Dermis blood vessel endothelial cell (primary cell): ENCODE measurements around the gene ICAM2. TPM values are rescaled to one million over a fixed set of nuclear protein-coding genes. Genes with fewer than 3 reads are reported as not detected.
"Not testable (repeated sequence)": the region's sequence is repeated elsewhere in the genome, so short reads cannot be mapped to it uniquely, and the experiment has no call there.

Experiments
- DNase-seq: peaks from one replicate; pipeline ENCODE4 v3.0.0; 2010
- total RNA-seq: library from RNA; depleted of rRNA; stranded (reverse); fragments of >200 nt; gene quantifications from 2 replicates; pipeline ENCODE4 v1.2.3, GENCODE V29; 2014

ICAM2 gene
- total RNA-seq, 1 donor from 2014 or later, result 748 TPM

DNA sequence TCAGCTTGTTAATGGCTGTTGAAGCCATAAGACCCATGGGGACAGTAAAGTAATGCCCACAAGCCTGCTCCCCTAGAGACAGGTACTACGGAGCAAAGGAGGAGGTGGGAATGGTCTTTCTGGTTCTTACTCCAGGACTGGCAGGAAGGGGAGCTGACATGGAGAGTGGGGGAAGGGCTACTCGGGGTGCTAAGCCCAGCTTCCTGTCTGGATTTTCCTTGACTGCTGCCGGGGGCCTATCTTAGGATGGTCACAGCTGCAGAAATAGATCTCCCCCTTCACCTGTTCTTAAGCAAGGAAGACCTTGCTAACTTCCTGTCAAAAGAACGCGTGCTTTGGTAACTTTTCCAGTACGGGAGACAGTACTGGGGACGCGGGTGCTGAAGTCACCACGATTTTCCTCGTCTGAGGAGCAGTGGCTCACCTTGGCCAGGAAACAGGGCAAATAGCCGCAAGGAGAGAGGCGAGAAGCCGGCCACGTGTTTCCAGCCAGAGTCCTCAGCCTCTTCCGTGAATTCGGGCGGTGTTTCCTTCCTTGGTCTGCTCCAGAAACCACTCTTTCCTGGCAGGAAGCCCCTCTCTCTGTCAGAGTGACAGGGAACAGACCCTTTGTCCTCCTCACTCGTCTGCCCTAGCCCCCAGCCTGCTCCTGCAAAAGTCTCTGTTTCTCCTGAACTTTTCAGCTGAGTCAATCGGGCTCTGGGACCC, 22.9 kb downstream of the ICAM2 start:
- DNase-seq, result peak; percentile 64

DNA sequence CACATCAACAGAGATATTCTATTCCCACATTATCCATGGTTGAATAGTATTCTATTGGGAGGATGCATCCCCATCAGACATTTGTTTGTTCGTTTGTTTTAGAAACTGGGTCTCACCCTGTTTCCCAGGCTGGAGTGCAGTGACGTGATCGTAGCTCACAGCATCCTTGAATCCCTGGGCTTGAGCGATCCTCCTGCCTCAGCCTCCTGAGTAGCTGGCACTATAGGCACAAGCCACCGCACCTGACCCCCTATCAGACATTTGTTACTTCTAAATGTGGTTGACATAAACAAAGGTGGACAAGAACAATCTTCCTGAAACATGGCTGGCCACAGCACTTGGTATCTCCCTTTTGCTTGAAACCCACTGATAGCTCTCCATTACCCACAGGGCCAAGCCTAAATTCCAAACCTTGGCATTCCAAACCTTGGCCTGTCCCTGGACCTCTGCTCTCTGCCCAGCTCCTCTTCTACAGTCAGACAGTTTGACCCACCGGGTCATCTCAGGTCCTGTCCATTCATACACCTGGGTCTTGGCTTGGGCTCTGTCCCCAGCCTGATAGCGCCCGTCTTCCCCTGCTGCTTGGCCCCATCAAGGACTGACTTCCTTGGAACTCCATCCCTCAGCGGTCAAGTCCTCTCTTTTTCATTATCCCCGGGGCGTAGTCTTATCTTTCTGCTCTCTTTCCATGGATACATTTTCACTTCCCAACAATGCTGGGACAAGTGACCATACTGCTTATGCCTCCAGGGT, 23.8 kb downstream of the ICAM2 start:
- no peak for DNase-seq

DNA sequence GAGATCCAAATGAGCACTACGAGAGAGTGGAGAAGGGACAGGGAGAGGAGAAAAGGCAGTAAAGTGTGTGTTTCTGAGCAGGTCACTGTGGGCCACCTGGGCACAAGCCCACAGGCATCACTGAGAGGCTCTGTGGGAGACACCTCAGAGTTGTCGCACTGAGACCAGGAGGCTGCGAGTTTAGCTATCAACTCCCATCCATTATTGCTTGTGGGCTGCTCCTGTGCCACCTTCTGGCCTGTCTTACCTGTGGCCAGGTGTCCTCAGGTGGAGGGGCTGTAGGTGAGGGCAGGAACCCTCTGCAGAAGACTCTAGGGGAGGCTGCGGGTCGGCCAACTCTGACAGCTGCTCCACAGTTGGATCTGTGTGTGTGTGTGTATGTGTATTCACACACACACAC, 24.8 kb downstream of the ICAM2 start:
- DNase-seq, result no peak

DNA sequence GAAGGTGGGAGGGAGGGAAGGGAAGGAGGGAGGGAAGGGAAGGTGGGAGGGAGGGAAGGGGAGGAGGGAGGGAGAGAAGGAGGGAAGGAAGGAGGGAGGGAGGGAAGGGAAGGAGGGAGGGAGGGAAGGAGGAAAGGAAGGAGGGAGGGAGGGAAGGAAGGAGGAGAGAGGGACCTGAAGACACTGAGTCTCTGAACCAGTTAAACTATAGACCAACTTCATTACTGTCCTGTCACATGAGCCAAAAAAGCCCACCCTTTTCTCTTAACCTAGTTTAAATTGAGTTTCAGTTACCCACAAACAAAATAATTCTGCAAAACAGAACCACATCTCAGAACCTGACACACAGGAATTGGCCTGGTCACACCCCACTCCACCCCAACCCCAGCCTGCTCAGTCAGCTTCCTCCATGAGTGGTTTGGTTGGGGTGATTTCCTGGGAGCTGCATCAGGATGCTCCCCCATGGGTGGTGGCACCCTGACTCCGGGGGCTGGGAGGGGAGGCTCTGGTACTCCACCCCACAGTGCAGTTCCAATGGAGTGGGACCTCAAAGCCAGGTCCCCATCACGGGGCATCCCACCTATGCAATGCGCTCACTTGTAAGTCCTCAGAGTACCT, 27.0 kb downstream of the ICAM2 start:
- DNase-seq, result no peak

DNA sequence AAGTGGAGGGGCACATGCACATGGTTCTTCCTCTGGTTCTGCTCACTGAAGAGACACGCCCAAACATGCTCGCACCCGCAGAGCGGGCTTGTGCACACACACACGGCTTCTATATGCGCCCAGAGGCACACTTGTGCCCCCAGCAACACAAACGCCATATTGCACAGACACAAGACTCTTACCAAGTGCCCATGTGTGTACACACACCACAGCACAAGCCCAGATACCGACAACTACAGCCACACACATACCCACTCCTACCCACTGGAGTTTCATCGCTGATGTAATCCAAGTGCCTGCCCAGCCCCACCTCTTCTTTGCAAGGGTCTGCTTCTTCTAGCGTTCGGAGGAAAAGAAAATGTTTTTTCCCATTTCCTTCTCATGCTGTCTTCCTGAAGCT, 28.8 kb downstream of the ICAM2 start:
- no peak for DNase-seq

DNA sequence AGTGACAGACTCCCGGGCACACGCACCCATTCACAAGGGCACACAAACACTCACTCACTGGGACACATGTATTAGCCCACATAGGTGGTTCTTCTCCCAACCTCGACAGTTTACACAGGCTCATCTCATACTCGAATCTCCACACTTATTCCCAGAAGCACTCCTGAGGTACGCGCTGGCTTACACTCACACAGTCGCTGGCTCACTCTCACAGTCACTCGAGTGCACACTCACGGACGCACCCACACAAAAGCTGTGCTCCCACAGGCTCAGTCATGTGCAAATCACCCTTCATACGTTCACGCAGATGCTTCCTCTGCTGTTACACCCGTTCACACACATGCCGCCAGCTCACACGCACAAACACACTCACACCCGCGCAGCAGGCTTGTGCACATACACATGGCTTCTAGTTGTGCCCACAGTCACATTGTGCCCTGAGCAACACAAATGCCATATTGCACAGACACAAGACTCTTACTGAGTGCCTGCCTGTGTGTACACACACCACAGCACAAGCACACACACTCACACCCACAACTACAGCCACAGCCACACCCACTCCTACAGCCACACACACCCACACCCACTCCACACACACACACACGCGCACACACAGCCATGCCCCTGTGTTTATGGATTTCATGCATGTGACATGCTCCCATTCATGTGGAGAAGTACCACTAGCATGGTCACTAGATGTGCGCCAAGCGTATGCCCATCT, 30.6 kb downstream of the ICAM2 start:
- DNase-seq, result no peak

DNA sequence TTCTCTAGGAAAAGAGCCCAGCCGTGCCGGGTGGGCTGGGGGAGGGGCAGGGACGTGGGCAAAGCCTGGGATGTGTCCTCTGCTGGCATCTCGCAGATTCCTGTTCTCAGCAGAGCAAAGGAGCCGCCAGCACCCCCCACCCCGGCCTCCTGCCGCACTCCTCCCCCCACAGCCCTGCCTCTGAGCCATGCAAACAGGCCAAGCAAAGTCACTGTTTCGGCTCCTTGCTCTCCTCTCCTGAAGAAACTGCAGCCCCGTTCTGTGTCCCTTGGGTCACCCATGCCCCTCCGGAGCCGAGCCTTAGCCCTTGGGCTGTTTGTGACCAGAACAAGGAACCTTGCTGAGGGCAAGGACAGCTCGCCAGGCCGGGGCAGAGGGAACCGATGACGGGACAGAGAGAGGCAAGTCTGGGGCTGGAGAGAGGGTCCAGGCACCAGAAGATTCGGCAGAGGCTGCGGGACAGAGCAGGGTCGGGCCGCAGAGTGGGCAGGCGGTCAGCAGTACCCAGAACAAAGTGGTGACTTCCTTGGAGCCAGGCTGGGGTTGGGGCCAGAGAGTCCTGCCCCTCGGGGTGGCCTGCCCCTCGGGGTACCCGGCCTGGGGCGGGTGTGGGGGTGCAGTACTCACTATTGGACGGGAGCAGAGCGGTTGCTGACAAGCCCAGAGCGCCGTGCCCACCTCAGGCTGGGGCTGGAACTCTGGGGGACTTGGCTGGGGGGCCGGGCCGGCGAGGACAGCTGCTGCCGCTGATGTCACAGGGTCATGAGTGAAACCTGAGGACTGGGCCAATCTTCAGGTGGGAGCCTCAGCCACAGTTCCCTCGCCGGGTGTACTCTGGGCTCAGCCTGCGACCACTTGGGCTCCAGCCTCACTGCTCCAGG, 31.5 kb downstream of the ICAM2 start:
- no peak for DNase-seq

DNA sequence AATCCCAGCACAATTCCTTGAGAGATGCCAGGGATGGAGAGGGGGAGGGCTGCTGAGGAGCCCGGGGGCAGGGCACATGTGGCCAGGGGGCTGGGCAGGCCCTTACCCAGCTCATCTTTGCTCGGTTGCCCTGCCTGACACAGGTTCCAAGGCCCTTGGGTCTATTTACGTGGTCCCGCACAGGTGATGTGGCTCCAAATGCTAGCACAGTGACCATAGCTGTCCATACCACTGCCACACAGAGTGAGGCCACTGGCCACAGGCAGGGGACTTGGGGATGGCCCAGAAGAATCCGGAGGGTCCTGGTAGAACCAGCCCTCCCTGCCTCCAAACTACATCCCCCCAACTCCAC, 32.3 kb downstream of the ICAM2 start:
- DNase-seq, result no peak

DNA sequence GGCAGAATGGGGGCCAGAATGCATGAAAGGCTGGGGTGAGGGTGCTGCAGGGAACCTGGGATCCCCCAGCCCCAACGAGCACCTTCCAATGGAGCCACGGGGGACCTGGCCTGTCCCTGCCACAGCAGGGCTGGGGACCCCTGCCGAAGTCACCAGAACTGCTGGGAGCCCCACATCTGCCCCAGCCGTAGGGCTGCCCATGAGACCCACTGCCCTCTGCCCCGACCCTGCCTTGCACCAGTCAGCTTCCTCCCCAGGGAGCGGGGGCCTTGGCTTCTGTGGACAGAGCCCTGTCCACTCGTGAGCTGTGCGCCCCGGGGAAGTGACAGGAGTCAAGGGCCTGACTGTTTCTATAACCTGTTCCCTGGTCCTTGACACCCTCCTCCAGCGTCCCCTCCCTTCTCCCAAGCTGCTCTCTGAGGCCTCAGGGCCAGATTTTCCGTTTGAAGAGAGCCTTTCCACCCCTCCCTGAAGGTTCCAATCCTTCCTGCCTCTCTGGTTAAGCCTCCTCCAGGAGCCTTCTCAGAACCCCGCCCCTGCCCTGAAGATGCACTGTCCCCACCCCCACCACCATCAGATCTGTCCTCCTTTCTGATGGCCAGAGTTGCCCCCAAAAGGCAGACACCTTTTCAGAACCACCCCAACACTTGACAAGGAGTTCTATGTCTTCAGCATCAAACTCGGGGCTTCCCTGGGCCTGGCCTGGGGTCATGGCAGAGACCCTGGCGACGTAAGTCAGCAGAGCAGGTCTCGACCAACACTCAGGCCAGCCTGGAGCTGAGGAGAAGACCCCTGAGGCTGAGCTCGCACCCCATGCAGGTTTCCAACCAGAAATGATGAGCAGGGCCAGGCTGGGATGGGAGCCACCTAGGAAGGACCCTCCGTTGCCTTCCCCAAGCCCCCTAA, 33.0 kb downstream of the ICAM2 start:
- DNase-seq, result no peak

DNA sequence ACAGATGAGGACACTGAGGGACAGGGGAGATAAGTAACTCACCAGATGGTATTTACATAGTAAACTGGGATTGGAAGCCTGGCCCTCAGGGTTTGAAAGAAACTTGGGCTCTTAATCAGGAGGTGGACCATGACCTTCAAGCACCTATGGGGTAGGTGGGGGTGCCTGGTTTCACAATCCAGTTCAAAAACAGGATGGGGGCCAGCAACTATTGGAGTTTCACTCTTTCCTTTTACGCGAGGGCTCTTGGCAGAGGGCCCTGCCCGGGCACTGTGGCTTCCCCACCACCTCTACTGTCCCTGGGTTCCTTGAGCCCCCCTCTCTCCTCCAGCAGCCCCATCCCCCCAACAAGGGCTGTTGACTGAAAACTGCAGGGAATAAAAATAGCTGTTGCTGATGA, 33.6 kb downstream of the ICAM2 start:
- DNase-seq, result peak; percentile 24

DNA sequence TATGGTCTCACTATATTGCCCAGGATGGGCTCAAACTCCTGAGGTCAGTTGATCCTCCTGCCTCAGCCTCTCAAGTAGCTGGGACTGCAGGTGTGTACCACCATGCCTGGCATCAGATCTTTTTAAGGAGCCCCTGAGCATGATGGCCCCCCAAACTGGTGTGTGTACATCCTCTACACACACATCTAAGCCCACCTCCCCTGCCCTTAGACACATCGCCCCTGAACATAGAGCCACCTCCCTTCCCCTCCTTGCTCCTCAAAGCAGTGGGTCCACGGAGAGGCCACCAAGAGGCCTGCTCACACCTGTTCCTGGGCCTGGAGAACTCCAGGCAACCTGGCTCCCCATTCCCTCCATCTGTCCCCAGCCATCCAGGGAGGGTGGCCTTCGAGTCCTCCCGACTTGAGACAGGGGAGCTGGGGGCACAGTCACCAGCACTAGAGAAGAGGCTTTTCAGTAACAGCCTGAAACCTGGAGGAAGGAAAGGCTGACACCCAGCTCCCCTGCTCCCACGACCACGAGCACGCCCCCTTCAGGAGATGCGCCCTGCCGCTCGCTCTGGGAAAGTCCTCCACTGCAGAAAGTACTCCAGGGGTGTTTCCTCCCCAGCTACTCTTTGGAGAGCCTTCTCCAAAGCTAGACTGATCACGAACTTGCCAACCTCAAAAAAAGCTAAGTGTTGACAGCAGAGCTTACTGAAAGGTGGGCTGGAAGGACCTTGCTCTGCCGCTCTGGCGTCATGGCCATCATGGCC, 34.9 kb downstream of the ICAM2 start:
- no peak for DNase-seq

DNA sequence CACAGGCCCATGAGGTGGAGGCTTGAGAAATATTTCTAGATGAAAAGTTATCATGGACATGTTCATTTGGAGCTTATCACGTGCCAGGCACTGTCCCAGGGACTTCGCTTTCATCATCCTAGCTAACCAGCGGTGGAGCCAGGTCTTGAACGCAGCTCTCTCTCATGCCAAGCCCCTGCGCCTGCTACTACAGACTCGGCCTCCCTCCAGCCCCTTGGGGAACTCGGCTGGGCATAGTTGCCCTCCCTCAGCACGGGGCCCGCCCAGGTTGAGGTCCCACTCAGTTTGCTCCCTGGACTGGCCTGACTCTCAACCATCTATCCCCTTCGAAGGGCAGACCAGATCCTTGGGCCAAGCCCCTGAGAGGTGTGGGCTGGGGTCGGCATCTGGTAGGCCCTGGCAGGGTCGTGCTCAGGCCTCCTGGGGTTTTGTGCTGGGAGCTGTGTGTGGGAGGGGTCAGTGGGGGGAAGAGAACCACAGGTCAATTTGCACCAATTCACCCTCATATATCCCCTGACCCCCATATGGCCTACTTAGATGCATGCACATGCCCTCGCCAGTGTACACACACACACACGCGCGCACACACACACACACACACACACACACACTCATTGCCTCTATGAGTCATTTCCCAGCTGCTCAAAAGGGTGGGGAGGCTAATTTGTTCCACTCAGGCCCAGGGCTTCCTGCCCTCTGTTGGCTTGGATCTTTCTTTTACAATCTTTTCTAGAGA, 35.6 kb downstream of the ICAM2 start:
- DNase-seq, result peak; percentile 94

DNA sequence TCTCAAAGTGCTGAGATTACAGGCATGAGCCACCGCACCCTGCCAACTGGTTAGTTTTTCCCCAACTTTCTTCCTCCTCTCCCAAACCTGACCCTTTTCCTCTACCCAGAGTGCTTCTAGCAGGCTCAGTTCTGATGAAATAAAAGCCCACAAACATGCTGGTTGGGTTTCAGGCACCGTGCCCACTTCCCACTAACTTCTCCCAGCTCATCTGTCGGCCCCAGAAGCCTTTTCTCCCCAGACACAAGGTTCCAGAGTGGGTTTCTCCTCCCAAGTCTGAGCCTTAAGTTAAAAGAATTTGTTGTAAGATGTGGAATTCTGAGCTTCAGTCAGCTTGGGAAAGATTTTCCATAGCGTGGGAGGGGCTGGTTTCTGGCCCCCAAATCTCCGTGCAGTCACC, 36.2 kb downstream of the ICAM2 start:
- DNase-seq, result no peak

DNA sequence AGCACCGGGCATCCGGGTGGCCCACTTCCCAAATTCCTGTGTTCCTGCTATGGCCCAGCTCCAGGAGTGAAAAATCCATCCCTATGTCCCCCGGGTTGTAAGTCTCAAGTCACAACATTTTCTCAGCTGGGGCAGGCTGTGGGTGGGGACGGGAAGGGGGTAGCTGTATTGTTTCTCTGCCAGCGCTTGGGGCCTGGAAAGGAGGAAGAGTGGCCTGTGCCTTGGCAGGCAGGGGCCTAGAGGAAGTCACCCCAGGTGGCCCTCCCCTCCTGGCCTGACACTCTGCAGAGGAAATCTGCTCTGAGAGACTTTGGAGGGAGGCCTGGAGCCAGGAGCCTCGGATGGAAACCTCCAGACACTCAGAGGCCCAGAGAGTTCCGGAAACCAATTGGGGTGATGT, 37.1 kb downstream of the ICAM2 start:
- no peak for DNase-seq

DNA sequence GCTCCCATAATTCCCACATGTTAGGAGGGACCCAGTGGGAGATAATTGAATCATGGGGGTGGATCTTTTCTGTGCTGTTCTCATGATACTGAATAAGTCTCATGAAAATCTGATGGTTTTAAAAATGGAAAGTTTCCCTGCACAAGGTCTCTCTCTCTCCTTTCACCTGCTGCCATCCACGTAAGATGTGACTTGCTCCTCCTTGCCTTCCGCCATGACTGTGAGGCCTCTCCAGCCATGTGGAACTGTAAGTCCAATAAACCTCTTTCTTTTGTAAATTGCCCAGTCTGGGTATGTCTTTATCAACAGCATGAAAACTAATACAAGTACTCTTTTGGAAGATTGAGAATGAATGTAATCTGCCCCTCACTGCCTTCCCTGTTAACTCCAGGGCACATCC, 37.8 kb downstream of the ICAM2 start:
- not testable (repeated sequence) for DNase-seq

DNA sequence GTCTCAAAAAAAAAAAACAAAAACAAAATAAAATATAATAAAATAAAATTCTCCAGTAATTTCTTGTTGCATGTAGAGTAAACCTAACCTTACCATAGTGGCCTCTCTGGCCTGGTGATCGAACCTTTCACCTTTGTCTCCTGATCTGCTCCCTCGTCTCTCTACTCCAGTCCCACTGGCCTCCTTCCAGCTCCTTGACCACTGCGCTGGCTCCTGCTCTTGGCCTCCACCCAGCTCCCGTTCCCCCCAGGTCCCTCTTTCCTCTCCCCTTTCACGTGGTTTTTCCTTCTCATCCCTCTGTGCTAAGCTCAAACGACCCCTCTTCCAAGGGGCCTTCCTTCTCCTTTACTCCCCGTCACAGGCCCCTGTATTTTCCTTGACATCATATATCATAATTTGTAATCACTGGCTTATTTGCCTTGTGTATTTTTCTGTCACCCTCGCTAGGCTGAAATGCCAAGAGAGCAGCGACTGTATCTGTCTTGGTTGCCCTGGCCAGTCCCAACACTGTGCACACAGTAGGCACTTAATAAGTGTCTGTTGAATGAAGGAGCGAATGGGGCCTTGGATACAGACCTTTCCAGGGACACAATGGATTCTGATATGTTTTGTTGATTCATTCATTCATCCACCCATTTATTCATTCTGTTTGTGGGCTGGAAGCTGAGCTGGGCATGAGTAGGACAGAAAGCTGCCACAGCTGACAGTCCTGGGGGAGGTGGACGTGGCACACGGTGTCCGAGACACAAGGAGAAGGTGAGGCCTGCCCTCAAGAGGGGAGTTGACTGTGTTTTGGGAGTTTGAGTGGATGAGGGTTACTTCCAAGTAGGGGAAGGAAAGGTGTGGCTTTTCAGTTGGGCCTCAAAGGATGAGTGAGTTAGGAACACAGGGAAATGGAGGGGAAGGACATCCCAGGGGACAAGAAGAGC, 41.9 kb downstream of the ICAM2 start:
- no peak for DNase-seq

DNA sequence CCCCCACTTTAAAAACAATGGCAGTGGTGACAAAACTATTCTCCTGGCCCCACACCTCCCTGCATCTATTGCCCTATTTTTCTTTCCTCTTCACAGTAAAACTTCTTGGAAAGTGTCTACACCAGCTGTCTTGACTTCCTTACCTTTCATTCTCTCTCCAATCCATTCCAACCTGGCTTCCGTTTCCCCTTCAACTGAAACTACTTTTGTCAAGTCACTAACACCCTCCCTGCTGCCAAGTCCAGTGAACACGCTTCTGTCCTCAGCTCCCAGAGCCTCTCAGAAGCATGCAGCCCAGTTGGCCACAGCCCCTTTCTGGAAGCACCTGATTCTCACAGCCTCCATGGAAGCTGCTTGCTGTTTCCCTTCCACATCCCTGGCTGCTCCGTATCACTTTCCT, 43.7 kb downstream of the ICAM2 start:
- no peak for DNase-seq

DNA sequence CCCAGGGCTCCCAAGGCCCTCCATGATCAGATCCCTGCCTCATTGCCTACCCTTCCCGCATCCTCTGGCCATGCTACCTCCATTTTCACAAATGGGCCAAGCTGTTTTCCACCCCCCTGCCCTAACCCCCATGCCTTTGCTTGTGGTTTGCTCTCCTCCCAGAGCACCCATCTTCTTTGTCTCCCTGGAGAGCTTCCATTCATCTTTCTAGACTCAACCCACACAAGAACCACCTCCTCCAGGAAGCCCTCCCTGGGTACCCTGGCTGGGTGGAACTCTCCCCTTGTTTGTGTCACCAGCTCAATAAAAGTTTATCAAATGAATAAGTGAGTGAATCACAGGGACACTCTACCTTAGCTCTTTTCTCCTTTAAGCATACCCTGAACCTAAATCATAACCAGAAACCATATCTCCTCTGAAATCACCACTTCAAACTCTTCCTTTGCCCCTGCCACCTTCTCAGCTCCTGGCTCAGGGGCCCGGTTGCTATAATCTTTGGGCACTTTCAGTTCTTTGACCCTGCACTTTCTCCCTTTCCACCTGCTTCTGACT, 44.8 kb downstream of the ICAM2 start:
- no peak for DNase-seq
